Vagina (tissue), 2 donors: ENCODE results near the gene RILPL1. TPM values are rescaled to one million over a fixed set of nuclear protein-coding genes. Genes with fewer than 3 reads are reported as not detected.

ENCODE experiments used
- DNase-seq, 2 donors: peaks; one replicate each; pipeline ENCODE4 v3.0.0-alpha.2; 2017; ENCODE audit errors: extremely low spot score in 2 of 2
- H3K27ac ChIP-seq: fragments of 200-600 bp; sonication (generic); one replicate; pipeline ENCODE4 v1.5.1; 2019
- H3K27me3 ChIP-seq: fragments of 200-600 bp; sonication (generic); one replicate; pipeline ENCODE4 v1.5.1; 2019
- H3K36me3 ChIP-seq, 2 donors: fragments of 200-600 bp; sonication (generic); one replicate each; pipeline ENCODE4 v1.5.1; 2017 to 2019
- H3K4me1 ChIP-seq: fragments of 200-600 bp; sonication (generic); one replicate; pipeline ENCODE4 v1.5.1; 2019
- H3K4me3 ChIP-seq, 2 donors: fragments of 200-600 bp; sonication (generic); 1 replicate in 1 of 2; 2 replicates in 1 of 2; pipeline ENCODE4 v1.5.1; 2016 to 2019
- H3K9me3 ChIP-seq: fragments of 200-600 bp; sonication (generic); one replicate; pipeline ENCODE4 v1.5.1; 2019
- POLR2A ChIP-seq, 2 donors: fragments of 450-650 bp; IDR thresholded peaks; one replicate each; pipeline ENCODE4 v1.6.1; 2017; ENCODE audit warnings: antibody characterized with exemption in 2 of 2, mild to moderate bottlenecking in 2 of 2, moderate library complexity in 2 of 2
- POLR2AphosphoS5 ChIP-seq, 2 donors: sonication (generic); formaldehyde crosslinking; IDR thresholded peaks; one replicate each; pipeline ENCODE4 v1.9.0; 2017; ENCODE audit warnings: antibody characterized with exemption in 2 of 2, mild to moderate bottlenecking in 2 of 2, low read depth in 1 of 2; ENCODE audit not compliant: insufficient read depth in 1 of 2
- intact Hi-C: fragments of 100-400 bp; cut with DNase I; formaldehyde crosslinking; loops from one replicate; pipeline ENCODE4 v1.15.1; 2023
- total RNA-seq: library from RNA; depleted of rRNA; stranded (reverse); fragments of >200 nt; gene quantifications from one replicate; pipeline ENCODE4 v1.2.3, GENCODE V29; 2016
- TF ChIP-seq, protein P1 (sequence below), 3 experiments: fragments of 450-650 bp in 2 of 3; fragments of 200-600 bp in 1 of 3; sonication (generic) in 1 of 3; IDR thresholded peaks; one replicate each; pipeline ENCODE4 v1.5.1; 2017 to 2019; ENCODE audit warnings: antibody characterized with exemption in 3 of 3, mild to moderate bottlenecking in 2 of 3, moderate library complexity in 2 of 3

Gene RILPL1
- total RNA-seq, 1 donor from 2014 or later = 29.7 TPM

- Histone ChIP-seq H3K27me3 (no peaks in the 10 kb centered on the region), H3K4me3 (no peak overlapping the region), H3K27ac (no peak overlapping the region), H3K4me1 (no peaks in the 10 kb centered on the region), H3K36me3 (peaks cover 0 to 2% of the 10 kb centered on the region in 2 donors), H3K9me3 (no peaks in the 10 kb centered on the region)
- intact Hi-C loops = no loop called here
- no peak for TF ChIP-seq POLR2AphosphoS5 (IDR thresholded peaks at IDR 0.05; ENCODE audit: insufficient read depth in 1 of 2, low read depth in 1 of 2)
- TF ChIP-seq, protein P1, sequence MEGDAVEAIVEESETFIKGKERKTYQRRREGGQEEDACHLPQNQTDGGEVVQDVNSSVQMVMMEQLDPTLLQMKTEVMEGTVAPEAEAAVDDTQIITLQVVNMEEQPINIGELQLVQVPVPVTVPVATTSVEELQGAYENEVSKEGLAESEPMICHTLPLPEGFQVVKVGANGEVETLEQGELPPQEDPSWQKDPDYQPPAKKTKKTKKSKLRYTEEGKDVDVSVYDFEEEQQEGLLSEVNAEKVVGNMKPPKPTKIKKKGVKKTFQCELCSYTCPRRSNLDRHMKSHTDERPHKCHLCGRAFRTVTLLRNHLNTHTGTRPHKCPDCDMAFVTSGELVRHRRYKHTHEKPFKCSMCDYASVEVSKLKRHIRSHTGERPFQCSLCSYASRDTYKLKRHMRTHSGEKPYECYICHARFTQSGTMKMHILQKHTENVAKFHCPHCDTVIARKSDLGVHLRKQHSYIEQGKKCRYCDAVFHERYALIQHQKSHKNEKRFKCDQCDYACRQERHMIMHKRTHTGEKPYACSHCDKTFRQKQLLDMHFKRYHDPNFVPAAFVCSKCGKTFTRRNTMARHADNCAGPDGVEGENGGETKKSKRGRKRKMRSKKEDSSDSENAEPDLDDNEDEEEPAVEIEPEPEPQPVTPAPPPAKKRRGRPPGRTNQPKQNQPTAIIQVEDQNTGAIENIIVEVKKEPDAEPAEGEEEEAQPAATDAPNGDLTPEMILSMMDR (IDR thresholded peaks at IDR 0.05) = no peak
- TF ChIP-seq POLR2A (IDR thresholded peaks at IDR 0.05) = no peak
- no peak for DNase-seq
Measured at GRCh38 chr12:123491481-123491880, 42.0 kb downstream of the RILPL1 start.

- Histone ChIP-seq H3K4me3 (no peak overlapping the region), H3K27me3 (no peaks in the 10 kb centered on the region), H3K4me1 (no peaks in the 10 kb centered on the region), H3K9me3 (no peaks in the 10 kb centered on the region), H3K36me3 (no peaks in the 10 kb centered on the region), H3K27ac (no peak overlapping the region)
- TF ChIP-seq POLR2A (IDR thresholded peaks at IDR 0.05) (no peak), POLR2AphosphoS5 (IDR thresholded peaks at IDR 0.05; ENCODE audit: insufficient read depth in 1 of 2, low read depth in 1 of 2) (no peak)
- TF ChIP-seq, protein P1 (IDR thresholded peaks at IDR 0.05) = no peak
- DNase-seq = no peak
- intact Hi-C loops = no loop called here
Measured at GRCh38 chr12:123491056-123491455, 42.5 kb downstream of the RILPL1 start.

GRCh38 chr12:123490089-123490488 lies 43.4 kb downstream of the RILPL1 start:
- Histone ChIP-seq H3K9me3 (no peaks in the 10 kb centered on the region), H3K36me3 (no peaks in the 10 kb centered on the region), H3K27me3 (no peaks in the 10 kb centered on the region), H3K4me3 (no peak overlapping the region), H3K27ac (no peak overlapping the region), H3K4me1 (no peaks in the 10 kb centered on the region)
- intact Hi-C loops = no loop called here
- TF ChIP-seq POLR2AphosphoS5 (IDR thresholded peaks at IDR 0.05; ENCODE audit: insufficient read depth in 1 of 2, low read depth in 1 of 2) (no peak), POLR2A (IDR thresholded peaks at IDR 0.05) (no peak)
- TF ChIP-seq, protein P1 (IDR thresholded peaks at IDR 0.05) = no peak
- no peak for DNase-seq

- intact Hi-C loops = no loop called here
- DNase-seq = no peak
- H3K27me3 ChIP-seq = no peaks in the 10 kb centered on the region
- no peaks in the 10 kb centered on the region for H3K9me3 ChIP-seq
- no peak overlapping the region for H3K27ac ChIP-seq
- no peaks in the 10 kb centered on the region for H3K36me3 ChIP-seq
- H3K4me1 ChIP-seq = no peaks in the 10 kb centered on the region
- no peak for TF ChIP-seq POLR2AphosphoS5 (IDR thresholded peaks at IDR 0.05; ENCODE audit: insufficient read depth in 1 of 2, low read depth in 1 of 2)
- TF ChIP-seq, protein P1 (IDR thresholded peaks at IDR 0.05) = no peak
- no peak for TF ChIP-seq POLR2A (IDR thresholded peaks at IDR 0.05)
- H3K4me3 ChIP-seq = no peak overlapping the region
Measured at GRCh38 chr12:123489580-123489979, 43.9 kb downstream of the RILPL1 start.

- peaks cover 0 to 5% of the 10 kb centered on the region in 2 donors for H3K36me3 ChIP-seq
- intact Hi-C loops = no loop called here
- no peaks in the 10 kb centered on the region for H3K9me3 ChIP-seq
- H3K27me3 ChIP-seq = no peaks in the 10 kb centered on the region
- H3K4me3 ChIP-seq = no peak overlapping the region
- no peak for DNase-seq
- H3K27ac ChIP-seq = no peak overlapping the region
- TF ChIP-seq, protein P1 (IDR thresholded peaks at IDR 0.05) = no peak
- no peak for TF ChIP-seq POLR2AphosphoS5 (IDR thresholded peaks at IDR 0.05; ENCODE audit: insufficient read depth in 1 of 2, low read depth in 1 of 2)
- no peak for TF ChIP-seq POLR2A (IDR thresholded peaks at IDR 0.05)
- no peaks in the 10 kb centered on the region for H3K4me1 ChIP-seq
Measured at GRCh38 chr12:123488539-123489230, 44.8 kb downstream of the RILPL1 start.
